22Rv1 (cell line): ENCODE measurements around the gene CALU.

Experiments used
- CTCF ChIP-seq: fragments of 450-650 bp; IDR thresholded peaks from 2 replicates; pipeline ENCODE4 v1.5.1; 2017; ENCODE audit warnings: mild to moderate bottlenecking
- ZFX ChIP-seq: fragments of 450-650 bp; IDR thresholded peaks from 2 replicates; pipeline ENCODE4 v1.6.1; 2017; ENCODE audit warnings: antibody characterized with exemption, borderline replicate concordance

DNA sequence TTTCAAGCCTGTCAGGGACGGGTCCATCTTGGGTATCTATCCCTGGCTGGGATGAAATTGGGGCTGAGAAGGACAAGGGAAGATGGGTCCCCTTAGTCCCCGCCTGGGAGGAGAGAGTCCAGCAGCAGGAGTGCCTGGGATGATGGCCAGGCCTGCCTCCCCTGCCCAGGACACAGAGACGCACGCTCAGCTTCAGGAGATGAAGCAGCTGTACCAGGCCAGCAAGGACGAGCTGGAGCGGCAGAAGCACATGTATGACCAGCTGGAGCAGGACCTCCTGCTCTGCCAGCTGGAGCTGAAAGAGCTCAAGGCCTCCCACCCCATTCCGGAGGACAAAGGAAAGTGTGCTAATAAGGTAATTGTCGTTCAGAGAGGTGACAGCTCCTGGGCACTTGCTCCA lies 68.0 kb downstream of the CALU start:
- no peak for TF ChIP-seq ZFX
- no peak for TF ChIP-seq CTCF
